ENCODE results near the gene CDK18.

The CDK18 gene

GRCh38 chr1:205528446-205528886 lies 24.0 kb downstream of the CDK18 start (continued):
- TF ChIP-seq, protein P1, sequence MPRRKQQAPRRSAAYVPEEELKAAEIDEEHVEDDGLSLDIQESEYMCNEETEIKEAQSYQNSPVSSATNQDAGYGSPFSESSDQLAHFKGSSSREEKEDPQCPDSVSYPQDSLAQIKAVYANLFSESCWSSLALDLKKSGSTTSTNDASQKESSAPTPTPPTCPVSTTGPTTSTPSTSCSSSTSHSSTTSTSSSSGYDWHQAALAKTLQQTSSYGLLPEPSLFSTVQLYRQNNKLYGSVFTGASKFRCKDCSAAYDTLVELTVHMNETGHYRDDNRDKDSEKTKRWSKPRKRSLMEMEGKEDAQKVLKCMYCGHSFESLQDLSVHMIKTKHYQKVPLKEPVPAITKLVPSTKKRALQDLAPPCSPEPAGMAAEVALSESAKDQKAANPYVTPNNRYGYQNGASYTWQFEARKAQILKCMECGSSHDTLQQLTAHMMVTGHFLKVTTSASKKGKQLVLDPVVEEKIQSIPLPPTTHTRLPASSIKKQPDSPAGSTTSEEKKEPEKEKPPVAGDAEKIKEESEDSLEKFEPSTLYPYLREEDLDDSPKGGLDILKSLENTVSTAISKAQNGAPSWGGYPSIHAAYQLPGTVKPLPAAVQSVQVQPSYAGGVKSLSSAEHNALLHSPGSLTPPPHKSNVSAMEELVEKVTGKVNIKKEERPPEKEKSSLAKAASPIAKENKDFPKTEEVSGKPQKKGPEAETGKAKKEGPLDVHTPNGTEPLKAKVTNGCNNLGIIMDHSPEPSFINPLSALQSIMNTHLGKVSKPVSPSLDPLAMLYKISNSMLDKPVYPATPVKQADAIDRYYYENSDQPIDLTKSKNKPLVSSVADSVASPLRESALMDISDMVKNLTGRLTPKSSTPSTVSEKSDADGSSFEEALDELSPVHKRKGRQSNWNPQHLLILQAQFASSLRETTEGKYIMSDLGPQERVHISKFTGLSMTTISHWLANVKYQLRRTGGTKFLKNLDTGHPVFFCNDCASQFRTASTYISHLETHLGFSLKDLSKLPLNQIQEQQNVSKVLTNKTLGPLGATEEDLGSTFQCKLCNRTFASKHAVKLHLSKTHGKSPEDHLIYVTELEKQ (tag by site-specific recombination; IDR thresholded peaks at IDR 0.05; ENCODE audit: borderline replicate concordance): no peak
- TF ChIP-seq AEBP2 (tag by site-specific recombination; IDR thresholded peaks at IDR 0.05; ENCODE audit: borderline replicate concordance): no peak
- TF ChIP-seq ZNF707 (tag by site-specific recombination; IDR thresholded peaks at IDR 0.05): no peak
- TF ChIP-seq ZBTB20 (tag by site-specific recombination; IDR thresholded peaks at IDR 0.05): peak; percentile 89
- TF ChIP-seq ZNF623 (tag by site-specific recombination; IDR thresholded peaks at IDR 0.05): no peak

GRCh38 chr1:205528887-205529825 lies 24.7 kb downstream of the CDK18 start:
- POLR2A ChIA-PET: interaction anchor here (0.6 kb wide), 1 partner anchor 294 kb away, joined by 8 read pairs; no protein-coding TSS in a partner anchor
- TF ChIP-seq ZNF366 (tag by site-specific recombination; conservative IDR thresholded peaks at IDR 0.05) (no peak), ZNF223 (tag by site-specific recombination; IDR thresholded peaks at IDR 0.05) (no peak), ZNF639 (tag by site-specific recombination; IDR thresholded peaks at IDR 0.05) (no peak), ZNF184 (tag by site-specific recombination; IDR thresholded peaks at IDR 0.05) (no peak), ZNF585B (tag by site-specific recombination; IDR thresholded peaks at IDR 0.05) (no peak), ZNF335 (tag by site-specific recombination; conservative IDR thresholded peaks at IDR 0.05) (no peak), KLF10 (tag by site-specific recombination; IDR thresholded peaks at IDR 0.05) (no peak), SCRT1 (tag by site-specific recombination; IDR thresholded peaks at IDR 0.05; ENCODE audit: borderline replicate concordance) (no peak), SP3 (tag by site-specific recombination; IDR thresholded peaks at IDR 0.05) (no peak), ZNF404 (tag by site-specific recombination; IDR thresholded peaks at IDR 0.05) (no peak), GLIS2 (tag by site-specific recombination; IDR thresholded peaks at IDR 0.05) (peak; percentile 84), ZBTB48 (tag by site-specific recombination; IDR thresholded peaks at IDR 0.05) (no peak; the same call in 1 of the 2 replicates), ZNF239 (tag by site-specific recombination; IDR thresholded peaks at IDR 0.05) (no peak), ZNF701 (tag by site-specific recombination; IDR thresholded peaks at IDR 0.05) (no peak), MZF1 (tag by site-specific recombination; IDR thresholded peaks at IDR 0.05; ENCODE audit: borderline replicate concordance) (no peak), ZSCAN18 (tag by site-specific recombination; IDR thresholded peaks at IDR 0.05) (no peak), ZBTB17 (tag by site-specific recombination; IDR thresholded peaks at IDR 0.05) (peak; percentile 64), ZNF561 (tag by site-specific recombination; IDR thresholded peaks at IDR 0.05; ENCODE audit: borderline replicate concordance) (0 out of 2 replicates have a peak, but pooled peaks have one; percentile 65), ZIC2 (tag by site-specific recombination; IDR thresholded peaks at IDR 0.05) (peak; percentile 82), TRIM28 (IDR thresholded peaks at IDR 0.05; ENCODE audit: borderline replicate concordance, low read length) (no peak), ZNF623 (tag by site-specific recombination; IDR thresholded peaks at IDR 0.05) (no peak), ZNF785 (tag by site-specific recombination; IDR thresholded peaks at IDR 0.05) (no peak)
- TF ChIP-seq, protein P2, sequence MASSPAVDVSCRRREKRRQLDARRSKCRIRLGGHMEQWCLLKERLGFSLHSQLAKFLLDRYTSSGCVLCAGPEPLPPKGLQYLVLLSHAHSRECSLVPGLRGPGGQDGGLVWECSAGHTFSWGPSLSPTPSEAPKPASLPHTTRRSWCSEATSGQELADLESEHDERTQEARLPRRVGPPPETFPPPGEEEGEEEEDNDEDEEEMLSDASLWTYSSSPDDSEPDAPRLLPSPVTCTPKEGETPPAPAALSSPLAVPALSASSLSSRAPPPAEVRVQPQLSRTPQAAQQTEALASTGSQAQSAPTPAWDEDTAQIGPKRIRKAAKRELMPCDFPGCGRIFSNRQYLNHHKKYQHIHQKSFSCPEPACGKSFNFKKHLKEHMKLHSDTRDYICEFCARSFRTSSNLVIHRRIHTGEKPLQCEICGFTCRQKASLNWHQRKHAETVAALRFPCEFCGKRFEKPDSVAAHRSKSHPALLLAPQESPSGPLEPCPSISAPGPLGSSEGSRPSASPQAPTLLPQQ (tag by site-specific recombination; IDR thresholded peaks at IDR 0.05): 0 out of 2 replicates have a peak, but pooled peaks have one; percentile 18

More at GRCh38 chr1:205528887-205529825, 24.7 kb downstream of the CDK18 start:
- CTCF ChIA-PET: interaction anchor here (0.5 to 5.5 kb wide), 28 partner anchors 9 to 448 kb away, joined by 3 to 79 read pairs (median 6); no protein-coding TSS in a partner anchor
- no peaks in the 10 kb centered on the region for H3K9me3 ChIP-seq (ENCODE audit: control insufficient read depth, insufficient read depth, low read depth, low read length)
- H3K4me1 ChIP-seq (ENCODE audit: control insufficient read depth, insufficient read depth, low read length): no peaks in the 10 kb centered on the region
- no peak overlapping the region for H3K27ac ChIP-seq (ENCODE audit: extremely low read depth, low read depth, low read length)
- no peak overlapping the region for H3K4me3 ChIP-seq (ENCODE audit: low read depth, low read length)
- peaks cover 0 to 25% of the 10 kb centered on the region in 2 experiments; a peak in 1 of 3 replicates for H3K36me3 ChIP-seq (ENCODE audit: control insufficient read depth in 2 of 2, insufficient read depth in 1 of 2, low read length in 2 of 2)

All from HEK293 (cell line).